HepG2 (cell line): ENCODE data around the gene KANSL1L. TPM values are rescaled to one million over a fixed set of nuclear protein-coding genes. Genes with fewer than 3 reads are reported as not detected.

ENCODE experiments used
- ATF4 ChIP-seq, 2 experiments: fragments of 450-650 bp in 1 of 2; sonication (generic) in 1 of 2; formaldehyde crosslinking; IDR thresholded peaks; 2 replicates each; pipeline versions ENCODE4 v1.5.0 to v1.8.0; 2020 to 2022; ENCODE audit warnings: mild to moderate bottlenecking in 1 of 2, missing genetic modification reagents in 1 of 2
- CENPX ChIP-seq: sonication (generic); formaldehyde crosslinking; IDR thresholded peaks from 2 replicates; pipeline ENCODE4 v1.9.0; 2021; ENCODE audit warnings: mild to moderate bottlenecking, missing genetic modification reagents, moderate library complexity
- HMGXB4 ChIP-seq, 2 experiments: sonication (generic) in 1 of 2; formaldehyde crosslinking in 1 of 2; IDR thresholded peaks; 2 replicates each; pipeline versions ENCODE4 v1.4.0 to v1.6.1; 2018 to 2020; ENCODE audit warnings: missing genetic modification reagents in 2 of 2, borderline replicate concordance in 1 of 2, low read depth in 1 of 2, mild to moderate bottlenecking in 1 of 2, missing biosample characterization in 1 of 2
- NFYC ChIP-seq: IDR thresholded peaks from 2 replicates; pipeline ENCODE4 v1.6.1; 2016; ENCODE audit warnings: missing genetic modification reagents, missing compliant biosample characterization
- NPAS2 ChIP-seq: sonication (generic); formaldehyde crosslinking; IDR thresholded peaks from 2 replicates; pipeline ENCODE4 v1.8.0; 2022; ENCODE audit warnings: mild to moderate bottlenecking, missing genetic modification reagents, borderline replicate concordance
- TEAD3 ChIP-seq: optimal IDR thresholded peaks from 2 replicates; pipeline ENCODE3; 2016; ENCODE audit warnings: borderline replicate concordance
- THYN1 ChIP-seq: sonication (generic); formaldehyde crosslinking; IDR thresholded peaks from 2 replicates; pipeline ENCODE4 v1.8.1; 2023; ENCODE audit warnings: low read depth, mild to moderate bottlenecking, moderate library complexity, missing genetic modification reagents, borderline replicate concordance
- TRIM22 ChIP-seq: fragments of 450-650 bp; IDR thresholded peaks from 2 replicates; pipeline ENCODE4 v1.6.1; 2017
- ZBTB39 ChIP-seq: sonication (generic); formaldehyde crosslinking; IDR thresholded peaks from 2 replicates; pipeline ENCODE4 v1.5.0; 2020; ENCODE audit warnings: missing genetic modification reagents
- ZFP36L2 ChIP-seq: sonication (generic); formaldehyde crosslinking; IDR thresholded peaks from 2 replicates; pipeline ENCODE4 v1.4.0; 2020; ENCODE audit warnings: missing genetic modification reagents
- ZNF280B ChIP-seq: sonication (generic); formaldehyde crosslinking; IDR thresholded peaks from 2 replicates; pipeline ENCODE4 v1.5.0; 2020; ENCODE audit warnings: missing genetic modification reagents, mild to moderate bottlenecking, borderline replicate concordance
- ZNF639 ChIP-seq: conservative IDR thresholded peaks from 2 replicates; pipeline ENCODE4 v1.6.1; 2018; ENCODE audit warnings: missing genetic modification reagents
- polyA plus RNA-seq, 8 experiments: library from polyadenylated mRNA; depleted of rRNA in 3 of 8; stranded (reverse) in 7 of 8; unstranded in 1 of 8; fragments of >200 nt; fragmentation: Illumina TruSeq in 4 of 8; extraction: Trizol in 4 of 8; gene quantifications; 2 replicates each; pipeline versions ENCODE4 v1.2.1 to v1.2.3, GENCODE V29; 2011 to 2016; ENCODE audit warnings: low read depth in 4 of 8, missing spikeins in 1 of 8, mixed read lengths in 1 of 8; ENCODE audit not compliant: insufficient read depth in 1 of 8
- total RNA-seq, 5 experiments: library from RNA; depleted of rRNA; stranded (reverse); fragments of >200 nt; fragmentation: Illumina TruSeq; extraction: Trizol; gene quantifications; 2 replicates each; pipeline ENCODE4 v1.2.3, GENCODE V29; 2016; ENCODE audit warnings: low read depth in 1 of 5

KANSL1L gene
- total and polyA plus RNA-seq, 2 of the 13 experiments (the other 11 are each of a cell fraction or from before 2014, with no cell fraction given) = 5.4 to 10.3 TPM

- TF ChIP-seq ZNF280B (CRISPR knock-in tag) (peak; percentile 98; the same call in 1 of the 2 replicates), ZFP36L2 (CRISPR knock-in tag) (no peak), ZBTB39 (CRISPR knock-in tag) (0 out of 2 replicates have a peak, but pooled peaks have one; percentile 30), THYN1 (CRISPR knock-in tag) (no peak), NFYC (CRISPR knock-in tag) (peak; percentile 83), TRIM22 (no peak), NPAS2 (CRISPR knock-in tag) (no peak), ZNF639 (CRISPR knock-in tag) (no peak), ATF4 (CRISPR knock-in tag; IDR thresholded peaks at IDR 0.05) (no peak), CENPX (CRISPR knock-in tag) (no peak), TEAD3 (CRISPR knock-in tag) (peak; percentile 52), HMGXB4 (CRISPR knock-in tag; IDR thresholded peaks at IDR 0.05; ENCODE audit: borderline replicate concordance in 1 of 2, low read depth in 1 of 2) (peak; percentile 59 to 80; a peak in 3 of 4 replicates)
These were observed 168.8 kb downstream of the KANSL1L start, which contains the start of gene RPE (continued) for GRCh38 chr2:210002158-210003157.
